HG02885 (cell line): ENCODE data around the gene STK32B.
"Not testable (repeated sequence)": the region's sequence is repeated elsewhere in the genome, so short reads cannot be mapped to it uniquely, and the experiment has no call there.

ENCODE experiments used
- ATAC-seq: cut with Tn5 transposase; IDR thresholded peaks from one replicate; pipeline ENCODE4 v1.9.1; 2021; ENCODE audit warnings: mild to moderate bottlenecking; ENCODE audit not compliant: unreplicated experiment, poor library complexity

Gene STK32B

GRCh38 chr4:5146248-5146647, 95.0 kb downstream of the STK32B start:
- ATAC-seq, result no peak

GRCh38 chr4:5152521-5152920, 101.2 kb downstream of the STK32B start:
- ATAC-seq, result no peak

DNA sequence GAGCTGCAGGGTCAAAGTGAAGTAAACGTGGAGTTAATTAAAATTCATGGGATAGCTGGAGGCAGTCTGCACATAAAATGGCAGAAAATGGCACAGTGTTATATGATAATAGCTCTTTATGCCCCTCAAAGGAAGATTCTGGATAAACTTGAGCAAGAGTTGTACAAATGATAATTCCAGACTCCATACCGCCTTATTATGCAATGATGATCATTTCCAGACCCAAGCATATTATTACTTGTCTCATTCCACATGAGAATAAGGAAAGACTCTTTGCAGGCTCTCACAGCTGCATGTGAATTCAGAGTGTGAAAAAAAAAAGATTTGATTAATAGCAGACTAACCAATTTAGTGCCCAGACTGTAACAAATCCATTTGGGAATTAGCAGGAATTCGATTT, 105.4 kb downstream of the STK32B start:
- no peak for ATAC-seq

GRCh38 chr4:5157791-5158770, 106.8 kb downstream of the STK32B start:
- ATAC-seq, result no peak

DNA sequence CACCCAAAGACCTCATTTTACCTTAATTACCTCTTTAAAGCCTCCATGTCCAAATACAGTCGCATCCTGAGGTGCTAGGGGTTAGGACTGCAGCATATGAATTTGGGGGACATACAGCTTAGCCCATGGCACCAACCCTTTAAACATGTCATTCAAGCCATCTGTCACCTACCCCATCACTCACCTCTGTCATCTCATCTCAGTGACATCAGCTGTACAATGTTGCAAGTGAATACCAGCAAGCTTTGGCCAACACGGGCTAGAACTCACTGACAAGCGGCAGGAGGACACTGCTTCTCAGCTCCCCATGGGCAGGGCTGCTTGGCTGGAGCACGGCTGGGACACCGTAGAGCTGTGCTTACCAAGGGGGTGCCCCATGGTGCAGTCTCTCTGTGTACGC, 107.5 kb downstream of the STK32B start:
- ATAC-seq, result no peak

DNA sequence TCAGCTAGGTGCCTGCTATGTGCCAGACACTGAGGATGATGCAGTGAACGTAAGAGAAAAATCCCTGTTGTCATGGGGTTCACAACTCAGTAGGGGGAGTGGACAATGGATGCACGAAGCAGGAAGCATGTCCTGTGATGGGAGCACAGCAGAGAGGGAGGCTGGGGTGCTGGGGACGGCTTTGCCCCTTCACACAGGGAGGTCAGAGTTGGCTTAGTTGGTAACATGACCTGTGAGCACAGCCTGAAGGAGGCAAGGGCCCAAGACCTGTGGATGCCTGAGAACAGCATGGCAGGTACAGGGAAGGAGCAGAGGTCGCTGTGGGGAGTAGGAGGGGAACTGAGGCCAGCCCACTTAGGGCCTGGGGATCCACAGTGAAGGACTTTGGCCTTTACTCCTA, 109.4 kb downstream of the STK32B start:
- no peak for ATAC-seq

- ATAC-seq, result no peak
Measured at GRCh38 chr4:5162909-5163508, 111.7 kb downstream of the STK32B start.

DNA sequence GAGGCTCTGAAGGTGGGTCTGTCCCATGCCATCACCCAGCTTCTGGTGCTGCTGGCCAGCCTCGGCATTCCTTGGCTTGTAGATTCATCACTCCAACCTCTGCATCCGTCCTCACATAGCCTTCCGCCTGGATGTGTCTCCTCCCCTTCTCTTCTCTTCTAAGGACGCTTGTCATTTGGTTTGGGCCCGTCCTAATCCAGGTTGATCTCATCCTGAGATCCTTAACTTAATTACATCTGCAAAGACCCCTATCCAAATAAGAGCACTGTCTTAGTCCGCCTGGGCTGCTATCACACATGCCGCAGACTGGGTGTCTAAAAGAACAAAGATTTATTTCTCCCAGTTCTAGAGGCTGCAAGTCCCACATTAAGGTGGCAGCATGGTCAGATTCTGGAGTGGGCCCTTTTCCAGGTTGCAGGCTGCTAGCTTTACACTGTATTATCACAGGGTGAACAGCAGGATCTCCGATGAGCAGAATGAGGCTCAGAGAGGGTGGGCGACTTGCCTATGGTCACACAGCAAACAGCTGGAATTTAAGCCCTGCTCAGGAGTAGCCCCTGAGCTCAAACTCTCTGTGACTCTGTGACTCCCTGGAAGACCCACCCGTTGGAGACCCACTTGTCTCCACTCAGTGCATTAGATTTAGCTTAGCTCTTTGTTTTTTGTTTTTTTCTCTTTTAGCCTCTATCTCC, 113.1 kb downstream of the STK32B start:
- ATAC-seq, result no peak

GRCh38 chr4:5165420-5166369, 114.4 kb downstream of the STK32B start:
- no peak for ATAC-seq

GRCh38 chr4:5166377-5166776, 115.1 kb downstream of the STK32B start:
- ATAC-seq, result no peak

- ATAC-seq, result no peak
Measured at GRCh38 chr4:5168891-5169290, 117.6 kb downstream of the STK32B start.

DNA sequence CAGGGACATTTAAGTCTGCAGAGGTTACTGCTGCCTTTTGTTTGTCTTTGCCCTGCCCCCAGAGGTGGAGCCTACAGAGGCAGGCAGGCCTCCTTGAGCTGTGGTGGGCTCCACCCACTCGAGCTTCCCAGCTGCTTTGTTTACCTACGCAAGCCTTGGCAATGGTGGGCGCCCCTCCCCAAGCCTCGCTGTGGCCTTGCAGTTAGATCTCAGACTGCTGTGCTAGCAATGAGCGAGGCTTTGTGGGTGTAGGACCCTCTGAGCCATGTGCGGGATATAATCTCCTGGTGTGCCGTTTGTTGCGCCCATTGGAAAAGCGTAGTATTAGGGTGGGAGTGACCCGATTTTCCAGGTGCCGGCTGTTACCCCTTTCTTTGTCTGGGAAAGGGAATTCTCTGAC, 124.6 kb downstream of the STK32B start:
- ATAC-seq, result not testable (repeated sequence)

DNA sequence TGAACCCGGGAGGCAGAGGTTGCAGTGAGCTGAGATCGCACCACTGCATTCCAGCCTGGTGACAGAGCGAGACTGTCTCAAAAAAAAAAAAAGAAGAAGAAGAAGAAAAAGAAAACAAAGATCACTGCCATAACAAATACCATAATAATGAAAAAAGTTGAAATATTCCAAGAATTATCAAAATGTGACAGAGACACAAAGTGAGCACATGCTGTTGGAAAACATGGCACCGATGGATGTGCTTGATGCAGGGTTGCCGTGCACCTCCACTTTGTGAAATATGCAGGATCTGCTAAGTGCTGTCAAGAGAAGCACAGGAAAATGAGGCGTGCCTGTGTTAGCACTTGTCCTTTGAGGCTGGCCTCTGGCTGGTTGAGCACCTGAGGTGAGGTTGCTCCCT, 133.3 kb downstream of the STK32B start:
- ATAC-seq, result no peak

GRCh38 chr4:5185551-5185950, 134.3 kb downstream of the STK32B start:
- no peak for ATAC-seq

DNA sequence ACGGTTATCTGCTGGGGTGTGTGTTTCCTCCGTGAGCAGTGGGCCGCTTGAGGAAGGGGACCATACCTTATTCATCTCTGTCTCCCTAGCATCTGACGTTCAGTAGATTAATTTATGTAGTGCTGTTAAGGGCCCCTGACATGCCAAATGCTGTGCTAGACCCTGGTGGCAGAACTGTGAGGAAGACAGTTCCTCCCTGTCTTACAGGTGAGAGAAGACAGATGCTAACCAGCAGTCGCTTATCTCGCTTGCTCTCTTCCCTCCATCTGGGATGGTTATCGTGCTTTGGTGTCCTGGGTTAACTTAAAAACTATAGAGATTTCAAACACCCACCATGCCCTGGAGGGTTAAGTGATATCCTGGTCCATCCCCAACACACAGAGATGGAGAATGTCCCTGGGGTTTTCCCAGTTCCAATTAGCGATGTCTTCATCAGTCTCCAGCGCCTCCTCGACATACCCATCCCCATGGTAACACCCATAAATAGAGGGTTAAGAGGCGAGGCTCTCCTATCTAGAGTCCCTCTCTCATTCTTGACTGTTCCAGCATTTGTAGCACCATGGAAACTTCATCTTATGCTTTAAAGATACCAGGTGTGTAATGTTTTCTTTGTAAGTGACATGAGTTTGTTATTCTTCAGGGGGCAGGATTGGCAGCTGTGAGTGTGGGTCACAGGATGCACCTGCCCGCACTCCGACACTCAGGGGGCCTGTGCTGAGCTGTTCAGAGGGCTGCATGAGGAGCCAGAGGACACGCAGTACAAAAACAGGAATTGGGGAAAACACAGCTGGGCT, 135.2 kb downstream of the STK32B start:
- ATAC-seq, result no peak

DNA sequence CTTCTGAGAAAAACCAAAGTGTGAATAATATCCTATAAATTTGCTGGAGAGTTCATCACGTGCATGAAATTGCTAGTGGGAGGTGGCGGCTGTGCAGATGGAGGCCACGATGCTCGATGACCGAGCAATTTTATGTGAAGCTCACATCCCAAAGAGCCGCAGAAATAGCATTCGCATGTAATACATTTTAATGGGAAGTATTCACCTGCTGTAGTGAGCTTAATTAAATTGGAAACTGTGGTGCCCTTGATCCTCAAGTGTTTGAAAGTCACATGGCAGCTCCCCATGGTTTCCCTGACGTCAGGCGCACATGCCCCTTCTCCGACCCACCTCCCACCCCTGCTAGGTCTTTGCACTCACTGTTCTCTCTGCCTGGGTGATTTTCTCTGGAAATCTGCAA, 136.8 kb downstream of the STK32B start:
- no peak for ATAC-seq

- ATAC-seq, result no peak
Measured at GRCh38 chr4:5191831-5192230, 140.6 kb downstream of the STK32B start.

DNA sequence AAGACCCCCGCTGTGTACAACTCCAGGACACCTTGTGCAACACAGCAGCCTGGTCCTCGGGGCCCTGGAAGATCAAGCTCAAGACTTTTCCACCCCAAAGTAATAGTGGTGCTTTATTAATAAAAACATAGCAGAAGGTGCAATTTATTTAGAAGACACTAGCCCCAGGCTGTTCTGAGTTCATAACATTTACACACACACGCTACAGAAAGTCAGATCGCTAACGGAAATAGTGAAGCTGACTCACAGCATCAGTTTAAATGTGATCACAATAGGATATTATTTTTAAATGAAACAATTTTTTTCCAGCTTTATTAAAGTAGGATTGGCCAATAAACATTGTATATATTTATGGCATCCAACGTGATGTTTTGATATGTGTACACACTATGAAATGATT, 141.0 kb downstream of the STK32B start:
- ATAC-seq, result no peak

- no peak for ATAC-seq
Measured at GRCh38 chr4:5192678-5193077, 141.4 kb downstream of the STK32B start.
